Glomerular visceral epithelial cell (primary cell): ENCODE measurements around the gene SCN4B.
"Not testable (repeated sequence)": the region's sequence is repeated elsewhere in the genome, so short reads cannot be mapped to it uniquely, and the experiment has no call there.

Experiments used
- DNase-seq: peaks from one replicate; pipeline ENCODE4 v3.0.0-alpha.2; 2016; ENCODE audit errors: extremely low spot score

Gene SCN4B

GRCh38 chr11:118152552-118153471 lies at the start of gene SCN4B:
SCN4B (minus strand) TSS chr11:118152823; CDS start chr11:118152673, 150 bp downstream.
- DNase-seq, result peak; percentile 54

GRCh38 chr11:118201966-118202365 lies 49.3 kb upstream of the SCN4B start:
- no peak for DNase-seq

GRCh38 chr11:118200901-118201680 lies 48.5 kb upstream of the SCN4B start:
- DNase-seq, result no peak

- DNase-seq, result no peak
These were observed 47.9 kb upstream of the SCN4B start for GRCh38 chr11:118200497-118200896.

- no peak for DNase-seq
These were observed 46.5 kb upstream of the SCN4B start for GRCh38 chr11:118199135-118199534.

- peak; percentile 65 for DNase-seq
These were observed 45.7 kb upstream of the SCN4B start for GRCh38 chr11:118198370-118198769.

GRCh38 chr11:118194835-118195627 lies 42.4 kb upstream of the SCN4B start:
- peak; percentile 87 for DNase-seq

GRCh38 chr11:118193910-118194566 lies 41.4 kb upstream of the SCN4B start:
- DNase-seq, result no peak

- DNase-seq, result not testable (repeated sequence)
These were observed 40.2 kb upstream of the SCN4B start for GRCh38 chr11:118192817-118193216.

GRCh38 chr11:118190942-118191506 lies 38.4 kb upstream of the SCN4B start:
- not testable (repeated sequence) for DNase-seq

GRCh38 chr11:118186346-118187107 lies 33.9 kb upstream of the SCN4B start:
- no peak for DNase-seq

- no peak for DNase-seq
These were observed 32.4 kb upstream of the SCN4B start for GRCh38 chr11:118184784-118185579.

- not testable (repeated sequence) for DNase-seq
These were observed 31.1 kb upstream of the SCN4B start for GRCh38 chr11:118183691-118184090.

- no peak for DNase-seq
These were observed 27.7 kb upstream of the SCN4B start for GRCh38 chr11:118180300-118180703.

GRCh38 chr11:118176778-118177134 lies 24.1 kb upstream of the SCN4B start:
- DNase-seq, result no peak

- no peak for DNase-seq
These were observed 23.6 kb upstream of the SCN4B start, which contains the start of gene SCN2B for GRCh38 chr11:118175993-118176777. SCN2B (minus strand) TSS chr11:118176639; CDS start chr11:118176431, 208 bp downstream.

GRCh38 chr11:118175031-118175992 lies 22.7 kb upstream of the SCN4B start:
- DNase-seq, result peak; percentile 32
